Ishikawa (cell line): ENCODE measurements around the gene TAAR6.

ENCODE experiments used
- CEBPB ChIP-seq: IDR thresholded peaks from 2 replicates; pipeline ENCODE4 v1.6.1; 2012
- CREB1 ChIP-seq: IDR thresholded peaks from 2 replicates; pipeline ENCODE4 v1.6.1; 2012; ENCODE audit warnings: low read depth
- EGR1 ChIP-seq: IDR thresholded peaks from 2 replicates; pipeline ENCODE4 v1.6.1; 2012
- EP300 ChIP-seq: IDR thresholded peaks from 2 replicates; pipeline ENCODE4 v1.6.1; 2012; ENCODE audit warnings: borderline replicate concordance
- FOXM1 ChIP-seq: IDR thresholded peaks from 2 replicates; pipeline ENCODE4 v1.6.1; 2012; ENCODE audit warnings: low read depth, borderline replicate concordance
- NFIC ChIP-seq: IDR thresholded peaks from 2 replicates; pipeline ENCODE4 v1.6.1; 2012
- RAD21 ChIP-seq: IDR thresholded peaks from 2 replicates; pipeline ENCODE4 v1.6.1; 2012; ENCODE audit warnings: low read depth
- TAF1 ChIP-seq: IDR thresholded peaks from 2 replicates; pipeline ENCODE4 v1.6.1; 2012; ENCODE audit warnings: low read depth, mild to moderate bottlenecking
- TCF12 ChIP-seq: IDR thresholded peaks from 2 replicates; pipeline ENCODE4 v1.6.1; 2012; ENCODE audit warnings: low read depth
- TEAD4 ChIP-seq: IDR thresholded peaks from 2 replicates; pipeline ENCODE4 v1.6.1; 2012
- YY1 ChIP-seq: IDR thresholded peaks from 2 replicates; pipeline ENCODE4 v1.6.1; 2012; ENCODE audit warnings: low read depth
- ZBTB7A ChIP-seq: IDR thresholded peaks from 2 replicates; pipeline ENCODE4 v1.6.1; 2012; ENCODE audit warnings: low read depth
- TF ChIP-seq, protein P1 (sequence below): IDR thresholded peaks from 2 replicates; pipeline ENCODE4 v1.6.1; 2012
- TF ChIP-seq, protein P2 (sequence below): IDR thresholded peaks from 2 replicates; pipeline ENCODE4 v1.6.1; 2012; ENCODE audit warnings: low read depth, mild to moderate bottlenecking
- TF ChIP-seq, protein P3 (sequence below): IDR thresholded peaks from 2 replicates; pipeline ENCODE4 v1.6.1; 2012

TAAR6 gene

DNA sequence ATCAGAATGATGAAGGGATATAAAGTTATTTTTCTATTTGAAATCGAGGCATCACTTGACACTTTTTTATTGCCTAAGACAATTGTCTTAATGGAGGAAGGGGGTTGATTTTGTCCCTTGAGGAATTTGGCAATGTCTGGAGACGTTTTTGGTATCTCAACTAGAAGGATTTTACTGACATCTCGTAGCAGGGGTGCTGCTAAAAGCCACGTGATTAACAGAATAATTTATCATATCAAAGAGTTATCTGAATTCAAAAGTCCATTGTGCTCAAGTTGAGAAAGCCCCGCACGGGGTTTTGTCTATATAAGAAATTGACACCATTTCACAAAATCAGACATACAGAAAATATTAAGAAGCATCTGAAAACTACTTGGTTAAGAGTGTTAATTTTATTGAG lies 1.5 kb upstream of the TAAR6 start:
- TF ChIP-seq TEAD4 = no peak
- TF ChIP-seq CREB1 = no peak
- TF ChIP-seq CEBPB = no peak
- TF ChIP-seq YY1 = no peak
- TF ChIP-seq RAD21 = no peak
- TF ChIP-seq, protein P1, sequence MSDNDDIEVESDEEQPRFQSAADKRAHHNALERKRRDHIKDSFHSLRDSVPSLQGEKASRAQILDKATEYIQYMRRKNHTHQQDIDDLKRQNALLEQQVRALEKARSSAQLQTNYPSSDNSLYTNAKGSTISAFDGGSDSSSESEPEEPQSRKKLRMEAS = no peak
- no peak for TF ChIP-seq TCF12

DNA sequence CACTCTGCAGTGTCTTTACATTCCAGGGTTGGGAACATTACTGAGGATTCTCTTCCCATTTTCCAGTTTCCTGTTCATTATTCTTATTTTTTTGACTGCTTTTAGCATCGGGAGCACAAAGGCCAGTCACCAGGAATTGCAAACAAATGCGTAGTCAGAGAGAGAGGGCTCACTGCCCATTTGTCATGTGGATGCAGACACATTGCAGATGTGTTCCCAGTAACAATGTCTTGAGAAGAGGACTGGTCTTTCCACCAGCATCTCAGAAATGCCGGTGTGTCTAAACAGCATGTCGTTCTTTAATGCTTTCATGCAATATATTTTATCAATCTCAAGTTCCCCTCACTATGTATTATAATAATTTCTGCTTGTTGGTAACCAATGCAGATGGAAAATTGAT lies 952 bp upstream of the TAAR6 start:
- TF ChIP-seq ZBTB7A (no peak), TCF12 (no peak), NFIC (no peak), FOXM1 (no peak), YY1 (no peak), CEBPB (no peak)
- TF ChIP-seq, protein P2, sequence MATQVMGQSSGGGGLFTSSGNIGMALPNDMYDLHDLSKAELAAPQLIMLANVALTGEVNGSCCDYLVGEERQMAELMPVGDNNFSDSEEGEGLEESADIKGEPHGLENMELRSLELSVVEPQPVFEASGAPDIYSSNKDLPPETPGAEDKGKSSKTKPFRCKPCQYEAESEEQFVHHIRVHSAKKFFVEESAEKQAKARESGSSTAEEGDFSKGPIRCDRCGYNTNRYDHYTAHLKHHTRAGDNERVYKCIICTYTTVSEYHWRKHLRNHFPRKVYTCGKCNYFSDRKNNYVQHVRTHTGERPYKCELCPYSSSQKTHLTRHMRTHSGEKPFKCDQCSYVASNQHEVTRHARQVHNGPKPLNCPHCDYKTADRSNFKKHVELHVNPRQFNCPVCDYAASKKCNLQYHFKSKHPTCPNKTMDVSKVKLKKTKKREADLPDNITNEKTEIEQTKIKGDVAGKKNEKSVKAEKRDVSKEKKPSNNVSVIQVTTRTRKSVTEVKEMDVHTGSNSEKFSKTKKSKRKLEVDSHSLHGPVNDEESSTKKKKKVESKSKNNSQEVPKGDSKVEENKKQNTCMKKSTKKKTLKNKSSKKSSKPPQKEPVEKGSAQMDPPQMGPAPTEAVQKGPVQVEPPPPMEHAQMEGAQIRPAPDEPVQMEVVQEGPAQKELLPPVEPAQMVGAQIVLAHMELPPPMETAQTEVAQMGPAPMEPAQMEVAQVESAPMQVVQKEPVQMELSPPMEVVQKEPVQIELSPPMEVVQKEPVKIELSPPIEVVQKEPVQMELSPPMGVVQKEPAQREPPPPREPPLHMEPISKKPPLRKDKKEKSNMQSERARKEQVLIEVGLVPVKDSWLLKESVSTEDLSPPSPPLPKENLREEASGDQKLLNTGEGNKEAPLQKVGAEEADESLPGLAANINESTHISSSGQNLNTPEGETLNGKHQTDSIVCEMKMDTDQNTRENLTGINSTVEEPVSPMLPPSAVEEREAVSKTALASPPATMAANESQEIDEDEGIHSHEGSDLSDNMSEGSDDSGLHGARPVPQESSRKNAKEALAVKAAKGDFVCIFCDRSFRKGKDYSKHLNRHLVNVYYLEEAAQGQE = no peak
- TF ChIP-seq, protein P1 = no peak

DNA sequence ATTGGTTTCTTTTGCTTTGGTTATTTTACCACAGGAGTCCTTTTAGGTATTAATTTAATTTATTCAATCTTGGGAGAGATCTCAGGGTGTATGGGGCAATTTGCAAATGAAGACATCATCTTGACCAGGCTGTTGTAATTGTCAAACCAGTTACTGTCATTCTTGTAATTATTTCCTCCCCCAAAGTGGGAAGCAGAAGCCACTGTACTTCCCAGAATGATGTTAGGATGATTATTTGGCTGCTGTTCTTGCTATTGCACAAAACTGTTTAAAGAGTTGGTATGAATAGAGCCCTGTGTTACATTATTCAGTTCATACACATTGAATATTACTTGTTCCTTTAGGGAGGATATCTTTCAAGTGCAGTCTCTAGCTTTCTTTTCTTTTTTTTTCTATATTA lies 1.7 kb downstream of the TAAR6 start:
- TF ChIP-seq CREB1 (no peak), YY1 (no peak), TAF1 (no peak), ZBTB7A (no peak), TEAD4 (no peak), EP300 (no peak), NFIC (no peak), TCF12 (no peak), FOXM1 (no peak), RAD21 (no peak), EGR1 (no peak), CEBPB (no peak)
- TF ChIP-seq, protein P3, sequence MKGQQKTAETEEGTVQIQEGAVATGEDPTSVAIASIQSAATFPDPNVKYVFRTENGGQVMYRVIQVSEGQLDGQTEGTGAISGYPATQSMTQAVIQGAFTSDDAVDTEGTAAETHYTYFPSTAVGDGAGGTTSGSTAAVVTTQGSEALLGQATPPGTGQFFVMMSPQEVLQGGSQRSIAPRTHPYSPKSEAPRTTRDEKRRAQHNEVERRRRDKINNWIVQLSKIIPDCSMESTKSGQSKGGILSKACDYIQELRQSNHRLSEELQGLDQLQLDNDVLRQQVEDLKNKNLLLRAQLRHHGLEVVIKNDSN = no peak
- TF ChIP-seq, protein P1 = no peak
- TF ChIP-seq, protein P2 = no peak

DNA sequence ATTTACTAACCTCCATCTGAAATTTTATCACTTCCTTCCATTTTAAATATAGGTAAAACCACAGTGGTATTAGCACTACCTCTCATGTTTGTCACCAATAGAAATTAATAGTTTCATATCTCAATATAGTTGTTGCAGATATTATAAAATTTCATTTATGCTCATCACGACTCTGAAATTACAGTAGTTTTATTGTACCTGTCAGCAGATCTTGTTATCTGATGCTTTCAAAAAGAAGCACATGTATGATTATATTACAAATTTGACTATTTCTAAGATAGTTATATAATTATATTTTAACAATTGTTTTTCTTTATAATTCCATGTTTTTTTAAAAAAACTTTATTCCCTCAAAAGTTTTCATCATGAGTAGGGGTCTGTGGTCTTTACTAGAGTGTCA lies 14.6 kb downstream of the TAAR6 start:
- TF ChIP-seq TEAD4 (no peak), TAF1 (no peak), EP300 (no peak), EGR1 (no peak), CEBPB (no peak), YY1 (no peak), NFIC (no peak), TCF12 (no peak), CREB1 (no peak), FOXM1 (no peak)
- TF ChIP-seq, protein P2 = no peak
- TF ChIP-seq, protein P3 = no peak
- TF ChIP-seq, protein P1 = no peak

DNA sequence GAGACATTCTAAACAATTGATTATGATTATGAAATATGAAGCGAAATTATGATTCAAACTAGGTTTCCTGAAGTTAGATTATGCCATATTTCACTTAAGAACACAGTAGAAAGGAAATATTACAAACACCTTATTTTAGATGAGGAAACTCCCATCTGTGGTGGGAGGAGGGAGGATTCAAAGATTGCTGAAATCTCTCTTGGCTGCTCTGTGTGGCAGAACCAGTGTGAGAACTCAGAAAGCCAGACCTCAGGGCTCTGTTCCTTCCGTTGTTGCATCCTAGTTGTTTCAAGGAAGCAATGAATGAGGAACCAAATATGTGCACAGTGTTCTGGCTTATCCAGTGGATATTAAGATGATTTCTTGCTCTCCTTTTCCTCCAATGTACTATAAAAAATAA lies 17.3 kb downstream of the TAAR6 start:
- no peak for TF ChIP-seq FOXM1
- TF ChIP-seq CEBPB = no peak
- TF ChIP-seq YY1 = no peak
- TF ChIP-seq TEAD4 = no peak
- TF ChIP-seq, protein P1 = no peak
- no peak for TF ChIP-seq NFIC
- no peak for TF ChIP-seq TAF1
- no peak for TF ChIP-seq TCF12
- TF ChIP-seq ZBTB7A = no peak
- TF ChIP-seq, protein P3 = no peak
